Fibroblast of skin of left quadriceps (primary cell): ENCODE measurements around the gene MTARC2.
"Not testable (repeated sequence)": the region's sequence is repeated elsewhere in the genome, so short reads cannot be mapped to it uniquely, and the experiment has no call there.

Experiments
- DNase-seq, 2 experiments: peaks; one replicate each; pipeline ENCODE4 v3.0.0-alpha.2; 2013; ENCODE audit warnings: low read depth in 2 of 2

Gene MTARC2

DNA sequence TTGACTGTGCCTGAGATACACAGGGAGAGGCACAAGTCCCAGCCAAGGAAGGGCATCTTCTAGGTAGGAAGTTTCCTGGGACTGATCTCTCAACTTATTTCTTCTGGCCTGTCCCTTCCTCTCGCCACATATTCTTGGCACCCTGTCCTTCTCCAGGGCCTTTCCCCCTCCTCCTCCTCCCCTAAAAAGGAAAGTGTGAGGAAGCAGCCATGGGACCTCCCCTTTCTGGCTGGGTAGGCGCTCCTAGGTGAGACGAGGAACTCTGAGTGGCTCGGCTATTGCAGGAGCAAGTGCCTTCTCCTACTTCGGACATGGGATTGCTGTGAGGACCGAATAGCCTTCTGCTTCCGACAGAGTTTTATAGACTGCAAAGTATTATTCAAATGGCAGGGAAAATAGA, 15.5 kb upstream of the MTARC2 start:
- DNase-seq, result no peak

DNA sequence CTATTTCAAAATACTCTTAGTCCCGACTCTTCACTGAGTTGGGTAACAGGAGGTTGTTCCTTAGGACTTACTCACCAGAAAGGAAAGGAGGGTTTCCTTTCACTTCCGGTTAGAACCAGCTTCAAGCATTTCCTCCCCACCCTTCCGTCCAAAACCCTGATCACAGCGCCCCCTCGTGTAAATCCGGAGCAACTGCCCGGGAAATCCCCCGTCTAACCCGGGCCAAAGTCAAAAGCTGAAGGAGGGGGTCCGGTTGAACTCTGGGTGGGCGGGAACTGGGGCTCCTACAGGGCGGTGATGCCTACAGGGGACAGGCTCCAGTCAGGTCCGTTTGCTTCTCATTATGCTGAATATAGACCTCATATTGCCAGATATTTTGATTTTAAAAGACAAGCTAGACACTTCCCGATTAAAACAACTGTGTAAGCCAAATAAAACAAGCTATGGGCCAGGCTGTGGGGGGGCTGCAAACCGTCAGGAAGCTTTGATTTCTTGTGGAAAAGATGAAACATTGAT, 15.0 kb upstream of the MTARC2 start:
- DNase-seq, result peak; percentile 57 to 58

GRCh38 chr1:220734571-220735326, 13.4 kb upstream of the MTARC2 start:
- DNase-seq, result peak; percentile 36 to 49

GRCh38 chr1:220736283-220736682, 11.8 kb upstream of the MTARC2 start:
- not testable (repeated sequence) for DNase-seq

- DNase-seq, result no peak
Measured at GRCh38 chr1:220741349-220741748, 6.8 kb upstream of the MTARC2 start.

DNA sequence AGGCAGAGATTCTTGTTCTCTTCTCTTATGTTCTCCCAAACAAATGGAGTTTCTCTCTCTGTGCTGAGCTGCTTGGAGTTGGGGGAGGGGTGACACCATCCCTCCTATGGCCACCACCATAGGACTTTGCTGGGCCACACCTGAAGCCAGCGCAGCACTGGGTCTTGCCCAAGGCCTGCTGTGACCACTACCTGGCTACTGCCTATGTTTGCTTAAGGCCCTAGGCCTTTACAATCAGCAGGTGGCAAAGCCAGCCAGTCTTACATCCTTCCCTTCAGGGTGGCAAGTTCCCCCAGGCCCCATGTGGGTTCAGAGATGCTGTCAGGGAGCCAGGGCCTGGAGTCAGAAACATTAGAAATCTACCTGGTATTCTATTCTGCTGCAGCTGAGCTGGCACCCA, 6.3 kb upstream of the MTARC2 start:
- DNase-seq, result no peak

GRCh38 chr1:220742520-220742919, 5.6 kb upstream of the MTARC2 start:
- DNase-seq, result no peak

GRCh38 chr1:220746851-220747250, 1.3 kb upstream of the MTARC2 start:
- DNase-seq, result no peak

DNA sequence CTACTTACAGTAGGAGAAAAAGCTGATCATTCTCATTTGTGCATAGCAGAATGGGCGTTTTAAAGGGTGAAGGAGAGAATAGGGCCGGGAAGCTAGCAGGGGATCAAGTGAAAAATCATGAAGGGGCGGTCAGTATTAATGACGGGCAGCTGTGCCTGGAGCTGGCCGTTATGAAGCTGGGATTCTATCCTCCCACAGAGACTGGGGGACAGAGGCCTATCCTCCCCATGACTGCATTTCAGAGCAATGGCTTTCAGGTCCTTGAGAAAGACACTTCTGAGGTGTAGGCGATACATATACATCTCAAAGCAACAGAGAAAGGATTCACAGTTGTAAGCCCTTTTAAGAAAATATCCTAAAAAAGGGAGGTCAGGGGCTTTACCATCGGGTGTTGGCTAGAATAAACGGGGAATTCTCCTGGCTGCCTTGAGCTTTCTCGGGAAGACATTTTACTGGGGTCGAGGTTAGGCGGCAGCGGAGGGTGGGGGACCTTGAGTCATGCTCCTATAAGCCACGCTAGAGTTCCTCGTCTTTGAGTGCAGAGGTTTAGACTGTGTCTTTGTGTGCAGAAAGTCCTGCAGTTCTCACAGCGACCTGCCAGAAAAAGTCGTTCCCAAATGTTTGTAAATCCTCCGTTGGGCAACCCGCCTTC, 559 bp upstream of the MTARC2 start:
- DNase-seq, result no peak

DNA sequence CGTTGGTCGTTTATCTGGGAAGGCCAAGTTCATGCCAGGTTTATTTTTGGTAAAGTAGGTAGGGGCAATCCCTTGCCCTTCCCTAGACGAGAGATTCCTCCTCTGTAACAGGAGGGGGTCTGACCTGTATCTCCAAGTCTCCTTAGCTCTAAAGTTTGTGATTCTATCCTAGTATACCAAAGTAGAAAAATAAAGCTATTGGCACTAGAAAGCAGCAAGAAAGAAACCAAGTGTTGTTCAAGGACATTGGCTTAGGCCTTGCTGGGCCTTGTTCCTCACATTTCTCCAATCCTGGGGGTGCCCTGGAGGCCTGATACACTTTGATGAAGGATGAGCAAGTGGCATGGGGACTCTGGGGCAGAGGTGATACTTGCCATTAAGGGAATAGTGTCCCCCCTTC, 814 bp downstream of the MTARC2 start:
- DNase-seq, result no peak

DNA sequence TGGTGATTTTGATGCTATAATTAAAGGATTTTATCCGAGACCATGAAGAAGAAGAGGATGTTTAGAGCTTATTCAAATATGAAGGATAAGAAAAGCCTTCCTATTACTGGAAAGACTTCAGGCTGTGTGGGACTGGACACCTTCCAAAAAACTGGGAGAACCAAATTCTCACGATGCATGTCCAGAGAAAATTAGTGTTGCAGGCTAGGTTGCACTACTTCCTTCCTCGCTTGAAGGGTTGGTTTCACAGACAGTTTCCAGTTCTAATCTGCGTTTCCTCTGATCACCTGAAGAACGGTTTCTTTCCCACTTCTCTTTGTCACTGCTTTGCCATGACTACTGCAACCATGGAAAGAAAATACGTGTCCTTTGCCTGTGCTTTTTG, 2.0 kb downstream of the MTARC2 start:
- DNase-seq, result no peak

DNA sequence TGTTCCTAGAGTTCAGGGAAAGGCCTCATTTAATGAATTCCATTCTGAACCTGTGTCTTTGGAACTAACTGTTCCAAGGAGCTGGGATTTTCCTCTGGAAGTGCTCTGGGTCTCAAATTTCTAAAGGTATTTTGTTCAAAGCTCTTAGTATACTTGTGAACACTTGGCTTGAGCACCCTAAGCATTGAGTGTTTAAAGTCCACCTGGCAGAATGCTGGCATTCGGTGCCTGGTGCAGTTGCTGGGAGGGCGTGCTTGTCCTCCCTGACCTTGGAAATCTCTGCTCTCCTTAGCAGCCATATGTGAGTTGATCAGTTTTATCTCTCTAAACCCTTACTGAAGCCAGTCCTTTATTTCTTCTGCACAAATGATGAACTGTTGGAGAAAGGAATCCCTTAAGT, 3.0 kb downstream of the MTARC2 start:
- DNase-seq, result no peak

- DNase-seq, result no peak
Measured at GRCh38 chr1:220754212-220754917, 6.2 kb downstream of the MTARC2 start.

- no peak for DNase-seq
Measured at GRCh38 chr1:220754918-220755295, 6.8 kb downstream of the MTARC2 start.

GRCh38 chr1:220755309-220755708, 7.2 kb downstream of the MTARC2 start:
- DNase-seq, result no peak

DNA sequence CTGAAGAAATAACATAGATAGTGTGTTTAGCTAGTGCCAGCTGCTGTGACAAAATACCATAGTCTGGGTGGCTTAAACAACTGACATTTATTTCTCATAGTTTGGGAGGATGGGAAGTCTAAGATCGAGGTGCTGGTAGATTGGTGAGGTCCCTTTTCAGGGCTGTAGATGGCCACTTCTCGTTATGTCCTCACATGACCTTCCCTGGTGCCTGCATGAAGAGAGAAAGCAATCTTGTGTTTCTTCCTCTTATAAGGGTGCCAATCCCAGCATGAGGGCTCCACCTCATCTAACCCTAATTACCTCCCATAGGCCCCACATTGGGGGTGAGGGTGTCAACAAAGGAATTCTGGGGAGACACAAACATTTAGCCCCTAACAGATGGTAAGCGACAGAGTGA, 9.3 kb downstream of the MTARC2 start:
- no peak for DNase-seq

- DNase-seq, result no peak
Measured at GRCh38 chr1:220759147-220759546, 11.0 kb downstream of the MTARC2 start.

GRCh38 chr1:220761688-220762427, 13.7 kb downstream of the MTARC2 start:
- no peak for DNase-seq

DNA sequence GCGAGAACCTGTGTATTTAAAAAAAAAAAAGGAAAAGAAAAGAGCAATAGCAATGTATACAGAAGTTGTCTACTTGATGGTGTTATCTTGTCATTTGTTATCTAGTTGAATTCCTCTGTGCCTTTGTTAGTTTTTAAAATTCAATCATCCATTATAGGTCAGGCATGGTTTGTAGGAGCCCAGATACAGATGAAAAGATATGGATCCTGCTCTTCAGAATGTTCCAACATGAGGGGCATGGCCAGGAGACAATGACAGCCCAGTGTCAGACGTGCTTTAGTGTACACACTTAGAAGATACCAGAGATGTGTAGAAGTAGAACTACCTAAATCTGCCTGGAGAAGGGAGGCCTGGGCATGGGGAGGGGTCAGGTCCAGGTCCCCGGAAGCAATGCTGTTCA, 16.6 kb downstream of the MTARC2 start:
- DNase-seq, result no peak

- DNase-seq, result no peak
Measured at GRCh38 chr1:220767312-220768125, 19.4 kb downstream of the MTARC2 start.

DNA sequence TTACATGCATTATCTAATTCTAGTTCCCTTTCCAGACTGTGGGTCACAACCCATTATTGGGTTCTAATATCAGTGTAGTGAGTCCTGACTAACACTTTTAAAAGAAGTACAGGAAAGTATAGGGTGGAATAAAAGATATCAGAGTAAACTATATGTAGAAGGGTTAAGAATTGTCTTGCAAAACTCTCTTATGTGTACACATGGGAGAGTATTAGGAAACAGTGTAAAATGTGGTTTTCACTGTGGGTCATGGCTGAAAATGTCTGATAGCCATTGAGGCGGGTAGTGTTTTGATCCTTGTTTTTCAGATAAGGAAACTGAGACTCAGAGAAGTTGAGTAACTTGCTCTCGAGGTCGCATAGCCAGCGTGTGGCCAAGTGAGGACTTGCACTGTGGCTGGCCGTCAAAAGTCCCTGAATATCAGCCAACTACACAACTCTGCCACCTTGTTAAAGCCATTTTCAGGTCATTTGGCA, 20.0 kb downstream of the MTARC2 start:
- no peak for DNase-seq
